HG02623 (cell line): ENCODE measurements around the gene AHR.
"Not testable (repeated sequence)": the region's sequence is repeated elsewhere in the genome, so short reads cannot be mapped to it uniquely, and the experiment has no call there.

Experiments
- ATAC-seq: cut with Tn5 transposase; IDR thresholded peaks from one replicate; pipeline ENCODE4 v1.9.1; 2021; ENCODE audit warnings: moderate library complexity; ENCODE audit not compliant: unreplicated experiment

AHR gene

GRCh38 chr7:17371671-17372524 is 73.4 kb downstream of the AHR start:
- no peak for ATAC-seq

DNA sequence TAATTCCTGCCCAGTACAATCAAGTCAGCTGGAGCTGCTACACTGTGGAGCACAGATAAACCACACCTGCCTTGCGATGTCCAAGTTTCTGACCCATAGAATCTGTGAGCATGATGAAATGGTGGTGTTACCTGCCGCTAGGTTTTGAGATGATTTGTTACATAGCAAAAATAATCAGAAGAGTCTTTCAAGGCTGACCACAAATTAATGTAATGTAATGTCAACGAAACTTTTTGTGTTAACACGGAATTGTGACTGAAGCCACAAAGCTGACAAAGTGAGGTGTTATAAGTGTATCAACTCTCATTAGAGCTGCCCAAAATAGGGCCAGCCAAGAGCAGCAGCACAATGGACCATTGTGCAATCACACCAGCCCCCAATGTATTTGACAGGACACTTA is 75.7 kb downstream of the AHR start:
- ATAC-seq: no peak

DNA sequence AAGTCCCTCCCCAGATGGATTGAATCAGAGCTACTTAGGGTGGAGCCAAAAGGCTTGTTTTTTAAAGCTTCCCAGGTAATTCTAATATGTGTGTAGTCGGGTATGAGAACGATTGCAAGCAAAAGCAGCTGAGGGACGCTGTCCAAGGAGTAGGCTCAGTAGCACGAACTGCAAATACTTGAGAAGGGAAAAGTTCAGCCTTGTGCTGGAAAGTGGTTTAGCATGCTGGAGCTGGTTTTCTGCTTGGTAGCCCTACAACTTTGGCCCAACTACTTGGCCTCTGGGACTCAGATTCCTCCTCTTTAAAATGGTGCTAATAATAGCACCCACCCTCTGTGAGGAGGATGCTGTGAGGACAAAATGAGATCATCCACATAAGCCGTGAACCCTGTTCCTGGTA is 76.2 kb downstream of the AHR start:
- no peak for ATAC-seq

DNA sequence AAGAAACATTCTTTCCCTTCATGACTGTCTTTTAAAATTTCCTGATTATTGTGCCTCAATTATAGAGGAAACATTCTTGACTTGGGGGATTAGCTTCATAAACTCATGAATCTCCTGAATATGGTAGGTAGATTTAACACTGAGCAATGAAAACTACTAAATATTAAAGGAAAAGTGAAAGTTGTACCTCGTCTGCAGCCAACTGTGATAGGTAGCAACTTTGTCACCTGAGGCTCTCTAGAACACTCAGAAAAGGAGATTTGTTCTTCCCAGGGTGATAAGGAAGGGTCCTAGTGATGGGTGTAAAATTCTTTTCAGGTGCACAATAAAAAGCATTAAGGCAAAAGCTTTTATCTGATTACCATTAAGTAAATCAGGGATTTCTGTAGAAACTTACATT is 78.1 kb downstream of the AHR start:
- no peak for ATAC-seq

- no peak for ATAC-seq
Measured at GRCh38 chr7:17380736-17381662, 82.5 kb downstream of the AHR start.

DNA sequence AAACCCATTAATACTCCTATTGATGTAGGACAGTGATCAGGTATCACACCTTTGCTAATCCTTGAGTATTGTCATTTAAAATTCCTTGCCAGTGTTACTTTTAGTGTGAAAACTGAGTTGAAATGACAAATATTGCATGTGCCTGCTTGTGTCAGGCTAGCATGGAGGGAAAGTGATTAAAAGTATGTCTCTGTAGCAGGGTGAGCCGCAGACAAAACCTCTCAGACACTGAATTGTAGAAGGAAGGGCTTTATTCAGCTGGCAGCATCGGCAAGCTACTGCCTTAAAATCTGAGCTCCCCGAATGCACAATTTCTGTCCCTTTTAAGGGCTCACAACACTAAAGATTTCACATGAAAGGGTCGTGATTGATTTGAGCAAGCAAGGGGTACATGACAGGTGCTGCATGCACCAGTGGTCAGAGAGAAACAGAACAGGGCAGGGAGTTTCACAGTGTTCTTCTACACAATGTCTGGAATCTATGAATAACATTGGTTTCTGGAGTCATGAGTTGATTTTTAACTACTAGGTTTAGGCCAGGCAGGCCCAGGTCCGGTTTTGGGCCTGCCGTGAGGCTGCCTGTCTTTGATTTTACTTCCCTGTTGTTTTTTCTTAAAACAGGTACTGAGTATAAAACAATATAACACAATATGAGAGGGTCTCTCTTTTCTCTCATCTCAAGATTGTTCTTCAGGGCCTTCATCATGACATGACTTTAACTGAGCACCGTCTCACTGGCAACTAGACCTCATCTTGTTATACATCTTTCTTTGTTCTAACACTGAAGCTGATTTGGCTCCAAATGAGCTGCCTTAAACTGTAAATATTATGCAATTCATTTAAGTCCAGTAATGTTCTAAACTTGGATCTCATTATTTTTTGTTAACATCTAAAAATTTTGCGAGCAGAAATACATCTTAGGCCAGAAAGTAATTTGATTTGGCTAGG is 84.2 kb downstream of the AHR start:
- not testable (repeated sequence) for ATAC-seq

DNA sequence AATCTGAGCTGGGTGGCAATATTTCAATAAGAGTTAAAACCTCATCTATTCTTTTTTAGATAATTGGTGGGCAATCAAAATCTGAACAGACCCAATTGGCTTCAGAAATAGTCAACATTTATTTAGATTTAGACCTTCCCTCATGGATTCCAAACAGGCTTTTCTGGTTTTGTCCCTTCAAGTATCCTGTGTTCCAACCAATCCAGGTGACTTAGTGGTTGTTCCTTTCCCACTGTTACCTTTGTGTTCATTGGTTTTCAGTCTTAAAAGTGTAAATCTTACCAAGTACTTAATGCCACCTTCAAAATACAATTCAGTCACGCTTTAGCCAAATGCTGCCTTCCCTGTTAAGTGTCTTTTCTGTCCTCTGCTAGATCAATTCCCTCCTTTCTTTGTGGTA is 85.9 kb downstream of the AHR start:
- no peak for ATAC-seq

DNA sequence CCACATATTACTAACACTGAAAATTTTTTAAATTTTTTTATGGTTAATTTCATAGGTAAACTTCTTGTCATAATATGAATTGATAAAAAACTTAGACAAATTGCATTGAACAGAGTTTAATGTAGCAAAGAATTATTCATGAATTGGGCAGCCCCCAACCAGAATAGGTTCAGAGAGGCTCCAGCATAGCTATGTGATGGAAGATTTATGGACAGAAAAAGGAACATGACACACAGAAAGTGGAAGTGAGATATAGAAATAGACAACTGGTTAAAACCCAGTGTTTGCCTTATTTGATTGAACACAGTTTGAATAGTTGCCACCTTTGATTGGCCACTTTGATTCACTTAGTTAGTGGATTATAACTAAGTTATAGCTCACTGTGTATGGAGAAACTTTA is 87.2 kb downstream of the AHR start:
- no peak for ATAC-seq

DNA sequence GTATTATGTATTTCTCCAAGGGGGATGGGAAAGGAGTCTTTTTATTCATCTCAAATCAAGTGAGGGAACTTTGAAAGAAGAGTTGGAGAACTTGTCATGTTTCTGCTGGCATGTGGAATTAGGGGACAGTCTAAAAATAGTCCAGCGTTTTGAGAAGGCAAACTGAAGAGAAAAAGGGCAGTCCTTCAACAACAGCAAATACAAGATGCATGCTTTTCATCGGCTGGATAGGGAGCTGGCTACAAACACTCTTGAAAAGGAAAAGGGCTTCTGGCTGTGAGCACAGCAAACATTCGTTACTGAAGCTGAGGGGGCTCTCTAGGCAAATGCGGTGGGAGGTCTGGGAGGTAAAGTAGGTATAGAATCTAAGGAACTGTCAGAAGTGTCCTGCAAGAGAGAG is 91.9 kb downstream of the AHR start:
- ATAC-seq: no peak

GRCh38 chr7:17391366-17391765 is 92.9 kb downstream of the AHR start:
- no peak for ATAC-seq

DNA sequence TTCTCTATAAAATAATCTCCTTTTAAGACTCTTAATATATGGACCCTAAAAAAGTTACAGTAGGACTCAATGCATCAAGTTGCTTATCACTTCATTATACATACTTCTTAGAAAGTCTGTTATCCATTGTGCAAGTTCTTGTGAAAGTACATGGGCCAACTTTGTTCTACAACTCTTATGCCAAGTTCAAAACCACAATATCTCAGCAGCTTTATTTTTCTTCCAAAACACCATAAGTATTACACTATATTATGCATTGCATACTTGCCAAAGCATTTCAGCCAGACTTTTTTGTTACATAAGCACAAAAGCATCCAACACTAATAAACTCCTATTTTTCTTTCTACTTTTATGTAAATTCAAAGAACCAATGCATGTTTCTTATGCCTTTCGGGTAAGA is 94.4 kb downstream of the AHR start:
- no peak for ATAC-seq

GRCh38 chr7:17394563-17394962 is 96.1 kb downstream of the AHR start:
- not testable (repeated sequence) for ATAC-seq
